GM10266 (cell line): Measurements from ENCODE around the gene HIVEP1.
"Not testable (repeated sequence)": the region's sequence is repeated elsewhere in the genome, so short reads cannot be mapped to it uniquely, and the experiment has no call there.

ENCODE experiments used
- DNase-seq: peaks from one replicate; pipeline ENCODE4 v3.0.0; 2012; ENCODE audit errors: extremely low spot score
- CTCF ChIP-seq: IDR thresholded peaks from 2 replicates; pipeline ENCODE4 v1.5.1; 2012; ENCODE audit warnings: mild to moderate bottlenecking, low read depth; ENCODE audit not compliant: control insufficient read depth, insufficient read depth; ENCODE audit errors: missing control alignments

The HIVEP1 gene

GRCh38 chr6:12172572-12172971 lies 160.5 kb downstream of the HIVEP1 start:
- no peak for DNase-seq
- TF ChIP-seq CTCF = no peak

- no peak for TF ChIP-seq CTCF
- DNase-seq = no peak
Observed at GRCh38 chr6:12173181-12173580, 161.1 kb downstream of the HIVEP1 start.

GRCh38 chr6:12173661-12174060 lies 161.5 kb downstream of the HIVEP1 start:
- TF ChIP-seq CTCF = no peak
- DNase-seq = no peak

GRCh38 chr6:12174878-12175277 lies 162.8 kb downstream of the HIVEP1 start:
- no peak for TF ChIP-seq CTCF
- DNase-seq = no peak

DNA sequence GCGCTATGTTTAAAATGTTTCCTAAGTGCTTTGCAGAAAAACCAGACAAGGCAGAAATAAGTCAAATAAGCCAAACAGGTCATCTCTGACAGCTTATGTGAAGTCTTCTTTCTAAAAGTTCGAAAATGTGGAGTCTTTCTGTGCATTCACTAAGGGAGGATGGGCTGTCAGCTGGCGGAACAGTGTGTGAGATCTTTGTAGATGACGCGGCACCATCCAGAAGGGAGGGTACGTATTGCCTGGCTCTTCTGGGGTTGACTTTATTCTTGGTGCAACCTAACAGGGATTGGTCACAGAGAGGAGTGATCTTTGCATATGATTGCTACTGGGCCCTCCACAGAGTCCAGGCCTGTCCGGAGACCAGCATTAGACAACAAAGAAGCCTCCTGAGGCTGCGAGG lies 163.5 kb downstream of the HIVEP1 start:
- DNase-seq = no peak
- TF ChIP-seq CTCF = no peak

DNA sequence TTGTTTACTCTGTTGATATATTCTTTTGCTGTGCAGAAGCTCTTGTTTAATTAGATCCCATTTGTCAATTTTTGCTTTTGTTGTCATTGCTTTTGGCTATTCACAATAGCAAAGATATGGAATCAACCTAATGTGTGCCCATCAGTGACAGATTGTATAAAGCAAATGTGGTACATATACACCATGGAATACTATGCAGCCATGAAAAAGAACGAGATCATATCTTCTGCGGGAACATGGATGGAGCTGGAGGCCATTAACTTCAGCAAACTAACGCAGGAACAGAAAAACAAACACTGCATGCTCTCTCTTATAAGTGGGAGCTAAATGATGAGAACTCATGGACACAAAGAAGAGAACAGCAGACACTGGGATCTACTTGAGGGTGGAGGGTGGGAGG lies 164.7 kb downstream of the HIVEP1 start:
- DNase-seq = not testable (repeated sequence)

- DNase-seq = no peak
- TF ChIP-seq CTCF = no peak
Observed at GRCh38 chr6:12178521-12178920, 166.4 kb downstream of the HIVEP1 start.

GRCh38 chr6:12181481-12181880 lies 169.4 kb downstream of the HIVEP1 start:
- no peak for DNase-seq
- TF ChIP-seq CTCF = no peak
